GM18907 (cell line): ENCODE results near the gene MUC20.

Experiments
- ATAC-seq: cut with Tn5 transposase; IDR thresholded peaks from one replicate; pipeline ENCODE4 v1.9.1; 2021; ENCODE audit warnings: mild to moderate bottlenecking, moderate library complexity; ENCODE audit not compliant: unreplicated experiment

Gene MUC20

DNA sequence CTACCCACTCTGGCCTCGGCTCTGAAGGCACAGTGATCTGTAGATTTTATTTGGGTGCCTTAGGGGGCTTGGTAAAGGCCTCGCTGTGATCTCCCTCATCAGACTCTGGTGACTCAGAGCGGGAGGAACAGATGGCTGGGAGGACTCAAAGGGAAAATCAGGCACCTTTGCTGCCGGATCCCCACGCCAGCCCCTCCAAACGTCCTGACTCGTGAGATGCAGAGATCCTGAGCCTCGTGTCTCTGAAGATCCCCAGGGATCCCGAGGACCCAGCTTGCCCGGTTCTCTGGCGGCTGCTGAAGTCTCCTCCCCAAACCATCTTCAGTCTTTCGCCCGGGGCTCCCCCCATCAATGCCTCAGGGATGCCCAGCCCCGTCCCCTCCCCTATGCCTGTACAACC lies 32.8 kb downstream of the MUC20 start:
- ATAC-seq, result no peak

DNA sequence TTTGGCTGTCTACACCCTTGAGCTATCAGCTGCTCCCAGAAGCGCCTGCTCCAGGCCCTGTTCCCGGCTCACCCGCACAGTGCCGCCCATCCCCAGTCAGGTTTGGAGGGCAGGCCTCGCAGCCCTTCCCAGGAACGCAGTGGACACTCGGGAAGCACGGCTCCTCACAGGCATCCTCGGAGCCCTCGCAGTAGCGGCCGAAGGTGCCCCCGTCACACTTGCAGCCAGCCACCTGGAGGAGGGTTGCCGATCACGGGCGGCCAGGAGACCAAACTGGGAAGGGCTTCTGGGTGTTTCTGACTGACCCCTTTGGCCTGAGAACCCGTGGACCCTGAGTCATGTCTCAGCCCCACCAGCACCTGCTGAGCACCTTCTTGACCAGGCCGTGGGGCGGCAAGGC lies 33.4 kb downstream of the MUC20 start:
- ATAC-seq, result no peak

DNA sequence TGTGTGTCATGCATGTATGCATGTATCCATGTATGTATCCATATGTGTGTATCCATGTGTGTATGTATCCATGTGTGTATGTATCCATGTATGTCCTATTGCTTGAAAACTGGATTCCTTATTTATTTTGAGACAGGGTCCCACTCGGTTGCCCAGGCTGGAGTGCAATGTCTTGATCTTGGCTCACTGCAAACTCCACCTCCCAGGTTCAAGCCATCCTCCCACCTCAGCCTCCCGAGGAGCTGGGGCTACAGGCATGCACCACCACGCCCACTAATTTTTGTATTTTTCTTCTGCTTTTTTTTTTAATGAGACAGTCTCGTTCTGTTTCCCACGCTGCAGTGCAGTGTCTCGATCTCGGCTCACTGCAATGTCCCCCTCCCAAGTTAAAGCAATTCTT lies 34.1 kb downstream of the MUC20 start:
- no peak for ATAC-seq

DNA sequence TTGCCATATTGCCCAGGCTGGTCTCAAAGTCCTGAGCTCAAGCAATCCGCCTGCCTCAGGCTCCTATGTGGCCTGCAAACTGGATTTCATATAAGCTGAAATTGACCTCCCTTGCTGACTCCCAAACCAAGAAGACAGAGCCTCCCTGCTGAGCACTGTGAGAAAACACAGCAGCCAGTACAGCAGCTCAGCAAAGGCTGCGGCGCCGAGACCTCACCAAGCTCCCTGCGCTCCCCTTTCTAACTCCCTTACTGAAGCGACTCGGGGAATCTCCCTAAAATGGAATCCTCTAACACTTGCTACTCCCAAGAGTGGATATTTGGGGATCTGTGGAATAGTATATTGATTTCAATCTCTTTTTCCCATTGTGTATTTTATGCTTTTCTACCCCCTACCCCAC lies 34.6 kb downstream of the MUC20 start:
- no peak for ATAC-seq

DNA sequence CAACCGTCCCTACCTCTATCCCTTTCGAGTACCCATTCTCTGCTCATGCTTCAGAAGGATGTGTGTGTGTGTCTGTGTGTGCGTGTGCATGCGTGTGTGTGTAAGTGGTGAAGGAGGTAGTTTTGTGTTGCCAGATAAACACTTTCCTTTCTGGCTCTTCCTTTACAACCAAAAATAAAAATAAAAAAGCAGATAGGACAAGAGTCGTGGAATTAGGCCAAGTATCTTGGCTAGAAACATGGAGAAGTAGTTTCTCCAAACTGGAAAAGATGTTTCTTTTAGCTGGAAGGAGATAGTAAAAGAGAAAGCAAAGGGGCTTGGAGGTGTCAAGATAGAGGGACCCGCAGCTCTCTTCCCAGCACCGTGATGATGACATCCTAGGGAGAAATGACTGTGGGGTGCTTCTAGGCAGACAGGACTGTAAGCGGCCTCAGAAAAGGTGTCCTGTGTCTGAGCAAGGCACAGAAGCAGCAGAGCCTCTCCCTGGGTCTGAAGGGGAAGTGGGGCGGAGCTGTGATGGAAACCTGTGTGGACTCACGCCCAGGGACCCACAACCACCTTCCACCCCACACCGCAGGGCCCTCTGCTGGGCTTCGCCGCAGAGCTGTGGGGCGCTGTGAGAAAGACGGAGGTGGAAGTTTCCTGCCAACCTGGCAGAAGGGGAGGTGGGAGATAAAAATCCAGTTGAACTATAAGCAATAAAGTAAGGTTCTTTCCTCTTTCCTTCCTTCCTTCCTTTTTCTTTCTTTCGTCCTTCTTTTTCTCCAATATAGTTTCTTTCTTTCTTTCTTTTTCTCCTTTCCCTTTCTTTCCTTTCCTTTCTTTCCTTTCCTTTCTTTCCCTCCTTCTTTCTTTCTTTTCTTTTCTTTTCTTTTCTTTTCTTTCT lies 35.3 kb downstream of the MUC20 start:
- ATAC-seq, result no peak

DNA sequence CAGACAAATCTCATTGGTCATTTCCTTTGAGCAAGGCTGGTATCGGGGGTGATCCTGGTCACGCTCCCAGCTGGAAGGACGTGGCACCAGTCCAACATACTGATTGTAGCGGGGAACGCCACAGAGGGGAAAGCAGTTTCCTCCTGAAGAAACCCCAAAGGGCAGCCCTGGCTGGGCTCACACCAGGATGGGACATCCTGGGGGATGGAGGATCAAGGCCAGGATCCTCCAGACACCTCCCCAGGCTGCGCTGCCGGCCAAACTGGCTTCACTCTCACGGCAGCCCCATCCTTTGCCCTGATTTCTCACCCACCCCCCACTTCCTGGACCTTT lies 36.6 kb downstream of the MUC20 start:
- no peak for ATAC-seq

DNA sequence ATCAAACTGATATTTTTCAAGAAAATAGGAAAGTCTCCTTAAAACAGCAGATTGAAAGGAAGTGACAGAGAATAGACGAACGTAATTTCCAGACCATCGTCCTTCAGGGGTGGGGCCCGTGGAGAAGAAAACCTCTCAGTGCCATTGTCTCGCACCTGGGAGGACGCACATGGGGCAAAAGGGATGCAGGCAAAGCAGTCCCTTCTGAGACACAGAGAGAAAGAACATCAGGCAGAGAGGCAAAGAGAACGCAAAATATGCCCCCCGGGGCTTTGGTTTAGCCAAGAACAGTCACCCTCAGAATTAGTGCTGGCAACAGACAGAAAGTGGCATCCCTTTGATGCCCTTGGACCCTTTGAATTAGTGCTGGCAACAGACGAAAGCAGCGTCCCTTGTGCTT lies 37.0 kb downstream of the MUC20 start:
- ATAC-seq, result no peak

DNA sequence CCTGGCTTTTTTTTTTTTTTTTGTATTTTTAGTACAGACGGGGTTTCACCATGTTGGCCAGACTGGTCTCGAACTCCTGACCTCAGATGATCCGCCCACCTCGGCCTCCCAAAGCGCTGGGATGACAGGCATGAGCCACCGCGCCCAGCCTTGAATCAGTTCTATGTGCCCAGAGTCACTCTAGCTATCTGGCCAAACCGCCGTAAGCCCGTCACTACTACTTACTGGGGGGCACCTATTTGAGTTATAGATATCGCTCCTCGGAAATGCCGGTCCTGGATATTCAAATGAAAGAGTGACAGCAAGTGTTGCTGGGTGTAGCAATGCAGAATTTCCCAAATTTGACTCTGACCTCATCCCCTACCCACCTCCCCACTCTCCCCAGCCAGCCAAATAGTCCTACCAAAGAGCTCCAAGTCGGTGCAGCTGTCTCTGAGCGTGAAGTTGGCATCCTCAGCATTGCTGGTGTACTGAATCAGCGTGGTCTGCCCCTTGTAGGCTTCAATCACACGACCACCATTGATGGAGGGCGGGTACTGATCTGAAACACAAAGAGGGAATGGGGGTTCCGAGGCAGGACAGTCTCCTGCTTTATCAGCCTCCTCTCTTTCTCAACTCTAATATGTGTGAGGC lies 38.1 kb downstream of the MUC20 start:
- ATAC-seq, result no peak

DNA sequence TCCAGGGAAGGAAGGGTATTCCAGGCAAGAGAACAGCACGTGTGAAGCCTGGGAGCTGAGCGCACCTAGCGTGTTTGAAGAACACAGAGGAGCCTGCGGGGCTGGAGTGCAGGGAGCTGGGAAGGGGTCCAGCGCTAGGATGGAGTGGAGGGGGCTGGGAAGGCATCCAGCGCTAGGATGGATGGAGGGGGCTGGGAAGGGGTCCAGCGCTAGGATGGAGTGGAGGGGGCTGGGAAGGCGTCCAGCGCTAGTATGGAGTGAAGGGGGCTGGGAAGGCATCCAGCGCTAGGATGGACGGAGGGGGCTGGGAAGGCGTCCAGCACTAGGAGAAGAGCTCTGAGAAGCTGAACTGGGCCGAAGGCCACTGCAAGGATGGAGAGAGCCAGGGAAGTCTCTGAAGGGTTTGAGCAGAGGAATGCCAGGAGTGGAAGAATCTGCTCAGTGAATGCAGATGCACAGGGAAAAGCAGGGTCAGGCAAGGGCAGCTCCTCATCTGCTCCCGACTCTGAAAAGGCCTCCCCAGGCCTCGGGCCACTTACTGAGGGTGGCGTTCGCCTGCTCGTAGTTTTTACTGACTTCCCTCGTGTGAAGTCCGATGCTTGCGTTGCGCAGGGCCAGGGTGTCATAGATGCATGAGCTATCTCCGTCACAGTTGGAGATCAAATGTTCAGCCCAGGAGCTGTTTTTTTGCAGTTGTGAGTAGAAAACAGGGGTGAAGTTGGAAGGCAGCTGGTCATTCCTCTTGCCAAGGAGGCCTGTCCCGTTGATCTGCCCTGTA lies 39.8 kb downstream of the MUC20 start:
- no peak for ATAC-seq

DNA sequence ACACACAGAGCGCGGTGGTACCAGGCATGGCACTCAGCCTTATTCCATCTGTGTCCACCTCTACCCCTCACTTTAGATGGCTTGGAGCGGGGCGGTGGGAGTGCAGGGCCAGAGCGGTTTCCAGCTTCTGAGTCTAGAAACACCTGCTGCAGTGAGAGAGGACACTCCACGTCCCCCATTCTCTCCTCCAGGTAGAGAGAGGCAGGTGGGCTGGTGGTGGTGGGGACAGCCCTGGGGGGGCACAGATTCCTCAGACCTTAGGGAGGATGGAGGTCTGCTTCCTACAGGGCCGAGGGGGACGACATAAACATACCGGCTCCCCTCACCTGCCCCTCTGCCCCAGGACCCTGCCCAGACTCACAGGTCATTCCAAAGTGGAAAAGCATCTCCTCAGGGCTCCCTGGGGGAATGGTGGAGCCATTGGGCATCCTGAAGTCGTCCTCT lies 40.4 kb downstream of the MUC20 start:
- ATAC-seq, result no peak

DNA sequence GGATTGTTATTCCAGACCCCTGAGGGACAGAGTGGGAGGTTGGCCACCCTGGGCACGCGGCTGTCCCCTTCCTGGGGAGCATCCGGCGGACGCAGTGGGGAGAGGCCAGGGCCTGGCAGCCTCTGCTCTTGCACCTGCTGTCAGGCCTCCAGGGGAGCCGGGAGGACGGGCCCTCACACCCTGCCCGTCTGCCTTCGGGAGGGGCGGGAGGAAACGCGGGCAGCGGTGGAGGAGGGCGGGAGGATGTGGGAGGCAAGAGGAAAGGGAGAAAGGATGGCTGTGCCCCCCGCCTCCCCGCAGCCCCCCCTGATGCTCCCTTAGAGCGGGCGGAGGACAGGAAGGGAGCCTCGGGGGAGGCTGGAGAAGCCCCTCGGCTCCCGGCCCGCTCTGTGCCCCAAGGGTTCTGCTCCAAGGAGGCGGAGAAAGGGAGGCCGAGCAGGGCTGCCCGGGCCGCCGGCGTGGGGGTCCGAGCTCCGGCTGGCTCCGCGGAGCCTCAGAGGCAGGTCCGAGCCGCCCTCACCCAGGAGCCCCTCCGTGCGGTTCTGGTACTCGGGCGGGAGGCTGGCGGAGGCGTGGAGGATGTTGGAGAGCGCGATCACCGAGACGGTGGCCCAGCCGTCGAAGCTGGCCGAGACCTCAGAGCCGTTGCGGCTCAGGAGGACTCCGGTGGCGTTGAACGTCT lies 40.9 kb downstream of the MUC20 start:
- no peak for ATAC-seq

DNA sequence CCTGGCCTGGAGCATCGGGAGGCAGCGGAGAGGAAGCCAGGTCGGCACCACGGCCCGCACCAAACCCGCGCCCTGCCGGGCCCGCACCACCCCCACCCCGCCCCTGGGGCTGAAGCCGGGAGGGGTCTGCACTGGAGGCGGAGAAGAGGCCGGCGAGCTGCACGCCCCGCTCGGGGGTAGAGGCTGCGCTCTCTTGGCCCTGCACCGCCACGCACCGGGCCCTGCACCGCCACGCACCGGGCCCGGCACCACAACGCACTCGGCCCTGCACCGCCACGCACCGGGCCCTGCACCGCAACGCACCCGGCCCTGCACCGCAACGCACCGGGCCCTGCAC lies 41.4 kb downstream of the MUC20 start:
- no peak for ATAC-seq

DNA sequence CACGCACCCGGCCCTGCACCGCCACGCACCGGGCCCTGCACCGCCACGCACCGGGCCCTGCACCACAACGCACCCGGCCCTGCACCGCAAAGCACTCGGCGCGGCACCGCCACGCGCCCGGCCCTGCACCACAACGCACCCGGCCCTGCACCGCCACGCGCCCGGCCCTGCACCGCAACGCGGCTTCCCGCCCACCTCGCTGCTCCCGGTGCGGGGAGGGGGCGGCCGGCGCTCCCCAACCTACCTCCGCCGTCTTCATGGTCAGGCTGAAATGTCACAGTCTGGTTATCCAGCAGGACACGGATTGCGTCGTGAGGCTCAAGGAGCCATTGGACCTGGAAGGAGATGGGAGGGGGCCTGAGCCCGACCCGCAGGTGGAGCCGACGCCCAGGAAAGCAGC lies 41.8 kb downstream of the MUC20 start:
- no peak for ATAC-seq

DNA sequence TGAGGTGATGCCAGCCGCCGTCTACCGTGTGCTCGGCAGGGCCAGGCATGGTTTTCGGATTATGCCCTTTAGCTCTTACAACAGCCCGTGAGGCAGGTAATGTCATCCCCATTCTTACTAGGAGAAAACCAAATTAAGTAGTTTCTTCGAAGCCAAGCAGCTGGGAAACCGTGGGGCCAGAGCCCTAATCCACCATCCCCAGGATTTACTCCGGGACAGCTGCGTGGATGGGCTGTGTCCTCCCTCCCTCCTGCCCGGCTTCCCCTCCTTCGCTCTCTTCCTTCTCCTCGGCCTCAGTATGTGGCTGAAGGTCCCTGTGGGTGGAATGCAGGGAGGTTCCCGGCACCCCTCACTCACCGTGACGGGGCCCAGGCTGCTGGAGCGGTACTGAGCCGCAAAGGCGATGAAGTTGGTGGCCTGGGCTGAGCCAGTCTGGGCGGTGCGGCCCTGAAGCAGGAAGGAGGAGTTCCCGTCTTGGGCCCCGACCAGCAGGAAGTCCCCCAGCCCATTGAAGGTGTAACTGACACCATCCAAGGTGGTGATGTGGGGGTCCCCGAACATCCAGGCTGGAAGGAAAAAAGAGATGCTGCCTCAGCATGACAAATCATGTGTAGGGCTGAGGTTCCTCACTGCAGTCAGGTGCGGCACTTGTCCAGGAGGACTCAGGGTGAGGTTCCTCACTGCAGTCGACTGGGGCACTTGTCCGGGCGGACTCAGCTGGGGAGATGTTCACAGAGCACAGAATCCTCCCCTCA lies 42.5 kb downstream of the MUC20 start:
- ATAC-seq, result no peak

DNA sequence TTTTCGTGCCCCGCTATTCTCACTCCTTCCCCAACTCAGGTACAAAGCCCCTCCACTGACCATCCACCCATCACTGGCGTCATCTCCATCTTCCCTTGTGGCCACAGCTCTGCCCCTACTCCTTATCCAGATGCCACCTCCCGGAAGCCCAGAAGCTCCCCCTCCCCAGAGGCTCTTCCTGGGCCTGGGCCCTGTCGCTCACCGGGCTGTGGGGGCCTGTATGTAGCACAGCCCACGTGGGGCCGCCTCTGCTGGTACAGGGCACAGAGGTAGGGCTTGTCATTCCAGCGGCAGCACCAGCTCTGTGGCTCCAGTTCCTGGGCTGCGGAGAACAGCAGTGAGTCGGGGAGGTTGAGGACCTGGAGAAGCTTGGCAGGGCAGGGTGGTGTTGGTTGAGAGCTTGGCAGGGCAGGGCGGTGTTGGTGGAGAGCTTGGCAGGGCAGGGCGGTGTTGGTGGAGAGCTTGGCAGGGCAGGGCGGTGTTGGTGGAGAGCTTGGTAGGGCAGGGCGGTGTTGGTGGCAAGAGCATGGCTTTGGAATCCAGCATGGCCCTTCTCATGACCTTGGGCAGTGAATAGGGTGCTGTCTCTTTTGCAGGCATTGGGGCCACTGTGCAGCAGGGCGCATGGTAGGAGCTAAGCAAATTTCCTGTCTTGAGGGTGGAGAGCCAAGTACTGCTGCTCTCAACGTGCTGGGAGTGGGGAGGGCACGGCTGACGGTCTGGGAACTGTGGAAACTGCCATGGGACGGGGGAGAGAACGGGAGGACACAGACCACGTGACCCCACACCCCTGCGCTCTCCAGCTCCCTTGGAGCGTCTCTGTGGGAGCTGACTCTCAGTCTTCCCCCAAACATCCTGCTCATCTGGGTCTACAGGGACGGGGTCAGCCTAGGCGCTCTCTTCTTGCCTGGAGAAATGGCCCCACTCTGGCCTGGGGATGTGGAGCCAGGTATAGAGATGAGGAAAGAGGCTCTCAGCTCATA lies 43.4 kb downstream of the MUC20 start:
- no peak for ATAC-seq

DNA sequence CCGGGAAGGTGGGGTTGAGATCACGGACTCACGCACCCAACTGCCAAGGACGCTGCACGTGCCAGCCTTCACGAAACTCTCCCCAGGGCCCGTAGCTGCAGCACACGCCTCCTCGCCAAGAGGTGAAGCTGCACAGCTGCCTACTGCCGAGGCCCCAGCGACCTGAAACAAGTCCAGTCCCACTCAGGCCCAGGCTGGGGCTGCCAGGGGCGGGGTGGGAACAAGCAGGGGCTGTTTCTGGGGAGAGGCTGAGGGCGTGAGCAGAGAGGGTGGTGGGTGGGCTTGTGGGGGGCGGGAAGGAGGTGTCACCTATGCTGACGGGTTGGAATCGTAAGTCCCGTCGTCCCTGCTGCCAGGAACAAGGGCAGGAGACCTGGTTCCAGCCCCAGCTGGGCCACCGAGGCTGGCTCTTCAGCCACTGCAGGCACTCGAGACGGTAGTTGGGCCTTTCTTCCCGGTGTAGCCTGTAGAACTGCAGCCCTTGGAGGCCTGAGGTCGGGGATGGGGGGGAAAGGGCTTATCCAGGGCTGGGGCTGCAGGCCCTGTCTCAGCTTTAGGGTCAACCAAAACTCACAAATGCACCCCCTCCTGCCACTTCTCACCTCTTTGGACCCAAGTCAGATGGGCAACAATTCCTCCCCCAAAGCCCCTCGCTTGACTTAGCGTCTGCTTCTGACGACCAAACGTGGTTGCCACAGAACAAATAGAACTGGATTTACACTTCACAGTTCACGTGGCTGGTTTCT lies 44.4 kb downstream of the MUC20 start:
- no peak for ATAC-seq

DNA sequence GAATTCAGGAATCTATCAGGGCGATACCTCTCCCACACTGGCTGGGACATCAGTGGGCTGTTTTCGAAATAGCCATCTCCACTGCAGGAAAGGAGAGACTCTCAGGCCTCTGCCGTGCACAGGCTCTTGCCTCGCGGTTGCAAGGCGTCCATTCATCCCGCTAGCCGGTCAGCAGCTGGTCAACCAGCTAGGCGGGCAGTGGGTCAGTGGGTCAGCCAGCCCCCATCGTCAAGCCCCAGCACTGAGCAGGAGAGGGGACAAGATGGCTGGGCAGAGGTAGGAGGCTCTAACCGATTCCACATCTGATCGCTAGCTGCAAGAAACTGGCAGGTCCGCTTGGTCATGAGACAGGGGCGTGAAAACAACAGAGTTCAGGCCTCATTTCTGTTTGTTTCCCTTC lies 45.9 kb downstream of the MUC20 start:
- no peak for ATAC-seq

DNA sequence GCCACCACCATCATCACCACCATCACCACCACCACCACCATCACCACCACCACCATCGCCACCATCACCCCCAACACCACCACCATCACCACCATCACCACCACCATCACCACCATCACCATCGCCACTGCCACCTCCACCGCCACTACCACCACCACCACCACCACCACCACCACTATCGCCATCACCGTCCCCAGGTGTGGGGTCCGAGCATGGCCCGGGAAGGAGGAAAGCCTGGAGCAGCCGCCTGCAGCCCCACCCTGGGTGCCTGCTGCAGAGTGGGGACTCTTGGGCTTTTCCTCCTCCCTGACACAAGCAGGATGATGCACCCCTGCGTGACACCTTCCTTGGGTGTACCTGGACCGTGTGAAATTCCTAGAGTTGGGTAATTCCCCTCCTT lies 47.0 kb downstream of the MUC20 start:
- ATAC-seq, result no peak

DNA sequence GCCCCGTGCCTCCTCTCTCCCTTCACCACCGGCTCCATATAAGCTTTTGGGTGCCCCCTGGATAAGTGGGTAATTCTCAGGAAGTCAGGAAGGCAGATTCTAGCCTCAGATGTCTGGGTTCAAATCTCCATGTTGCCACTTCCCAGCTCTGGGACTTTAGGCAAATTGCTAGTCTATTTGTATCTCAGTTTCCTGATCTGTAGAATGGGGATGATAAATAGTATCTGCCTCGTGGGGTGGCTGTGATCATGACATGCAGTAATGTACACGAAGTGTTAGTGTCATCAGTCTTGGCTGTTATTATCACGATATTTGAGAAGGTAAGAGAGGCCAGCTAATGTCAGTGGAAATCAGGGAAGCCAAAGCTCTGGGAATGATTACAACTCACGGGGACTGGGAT lies 47.6 kb downstream of the MUC20 start:
- ATAC-seq, result no peak
